Left colon (tissue), 2 donors: ENCODE data around the gene EPS8. TPM values are rescaled to one million over a fixed set of nuclear protein-coding genes. Genes with fewer than 3 reads are reported as not detected.
A peak's percentile ranks its signal among the peaks of the same experiment; 100 is the strongest.

Experiments
- ATAC-seq: fragments of 200-7000 bp; cut with Tn5 transposase; one replicate; pipeline ENCODE4 v1.9.1; 2020; ENCODE audit warnings: mild to moderate bottlenecking, moderate library complexity
- DNase-seq, 2 donors: peaks; one replicate each; pipeline ENCODE4 v3.0.0-alpha.2; 2020
- intact Hi-C, 2 donors: fragments of 100-400 bp; cut with DNase I in 1 of 2; cut with micrococcal nuclease in 1 of 2; formaldehyde crosslinking; loops; one replicate each; pipeline versions ENCODE4 v1.11.2 to v1.14.0; 2022; cut with DNase I, micrococcal nuclease
- total RNA-seq, 2 donors: library from RNA; stranded (reverse); fragmentation: NEBNext Ultra II Directional; extraction: Animal tissue kit (Norgen Biotek cat#: 25700); gene quantifications; one replicate each; pipeline ENCODE4 v1.2.1, GENCODE V29; 2021
- donor health status: DM: no; HTN: no; CAD: no.
- donor health status: DM: yes; HTN: yes; CAD: no.

The EPS8 gene
- total RNA-seq, 2 donors from 2014 or later, result 121 to 183 TPM

GRCh38 chr12:15677228-15677627 is 112.0 kb downstream of the EPS8 start:
- intact Hi-C loops, result no loop called here
- no peak for DNase-seq

GRCh38 chr12:15672671-15673270 is 116.4 kb downstream of the EPS8 start:
- DNase-seq (no peak), ATAC-seq (no peak)
- intact Hi-C loops, result no loop called here

More at GRCh38 chr12:15677228-15677627, 112.0 kb downstream of the EPS8 start:
- ATAC-seq, result no peak

GRCh38 chr12:15670756-15671155 is 118.4 kb downstream of the EPS8 start:
- intact Hi-C loops, result no loop called here
- no peak for ATAC-seq
- DNase-seq, result no peak

DNA sequence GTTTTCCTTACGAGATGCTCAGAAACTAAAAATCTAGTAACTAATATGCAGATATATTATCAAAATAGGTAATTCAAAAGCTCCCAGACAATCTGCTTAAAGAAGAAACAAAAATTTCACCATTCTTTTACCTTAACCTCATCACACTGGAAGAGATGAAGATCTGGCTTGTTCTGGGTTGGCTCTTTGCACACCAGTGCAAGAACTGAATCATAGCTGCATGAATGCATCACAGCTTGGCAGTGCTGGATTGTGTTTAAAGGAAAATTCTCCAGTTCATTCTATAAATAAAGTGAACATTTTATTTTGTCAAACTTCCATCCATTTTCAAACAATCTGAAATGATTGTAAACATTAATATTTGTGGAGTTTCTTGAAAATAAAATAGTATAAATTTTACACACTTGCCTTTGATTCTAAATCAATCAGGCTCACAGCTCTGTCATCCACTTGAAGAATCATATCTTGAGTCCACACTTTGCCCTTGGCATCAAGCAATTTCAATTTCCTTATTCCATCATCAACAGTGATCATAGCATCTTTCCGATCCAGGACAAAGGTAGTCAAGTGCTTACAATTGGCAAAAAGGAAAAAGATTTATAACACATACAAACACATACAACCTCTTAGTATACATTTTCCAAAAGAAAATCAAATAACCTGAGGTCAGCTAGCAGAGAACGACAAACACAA is 119.8 kb downstream of the EPS8 start:
- DNase-seq (no peak), ATAC-seq (peak; percentile 52)
- intact Hi-C loops, result no loop called here

GRCh38 chr12:15664491-15664890 is 124.7 kb downstream of the EPS8 start:
- ATAC-seq (no peak), DNase-seq (no peak)
- intact Hi-C loops, result no loop called here

DNA sequence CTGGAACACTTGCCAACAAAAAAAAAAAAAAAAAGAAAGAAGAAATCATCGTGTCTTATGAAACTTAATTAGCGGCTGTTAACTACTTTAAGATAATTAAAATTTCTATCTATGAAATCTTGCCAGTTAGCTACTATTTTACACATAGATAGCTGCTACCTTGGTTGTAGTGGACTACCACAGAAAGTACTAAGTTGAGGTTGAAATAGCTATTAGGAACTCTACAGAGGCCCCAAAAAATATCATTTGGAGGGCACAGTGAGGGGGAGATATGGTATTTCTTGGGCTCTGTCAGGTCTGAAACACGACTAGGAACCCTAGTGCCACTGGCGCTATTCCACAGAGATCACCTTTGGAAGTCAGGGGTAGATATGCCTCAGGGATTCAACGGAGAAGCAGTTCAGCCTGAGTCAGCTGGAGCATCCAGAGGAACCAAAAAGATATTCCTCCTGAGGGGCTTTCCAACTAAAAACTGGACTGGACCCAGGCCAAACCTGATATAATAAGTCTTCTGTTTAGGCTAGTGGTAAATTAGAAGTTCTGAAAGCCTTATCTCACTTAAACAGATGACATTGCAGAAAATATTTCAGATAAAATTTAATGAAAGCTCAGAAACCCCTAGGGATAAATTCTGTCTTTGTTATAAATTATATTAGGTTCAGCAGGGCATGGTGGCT is 126.1 kb downstream of the EPS8 start:
- intact Hi-C loops, result no loop called here
- no peak for ATAC-seq
- DNase-seq, result no peak

- intact Hi-C loops, result no loop called here
- ATAC-seq (peak; percentile 75), DNase-seq (no peak)
Measured at GRCh38 chr12:15662303-15662980, 126.7 kb downstream of the EPS8 start.

GRCh38 chr12:15651371-15651770 is 137.8 kb downstream of the EPS8 start:
- intact Hi-C loops, result no loop called here
- ATAC-seq (no peak), DNase-seq (no peak)

- intact Hi-C loops, result no loop called here
- ATAC-seq, result no peak
Measured at GRCh38 chr12:15650399-15651128, 138.6 kb downstream of the EPS8 start.

DNA sequence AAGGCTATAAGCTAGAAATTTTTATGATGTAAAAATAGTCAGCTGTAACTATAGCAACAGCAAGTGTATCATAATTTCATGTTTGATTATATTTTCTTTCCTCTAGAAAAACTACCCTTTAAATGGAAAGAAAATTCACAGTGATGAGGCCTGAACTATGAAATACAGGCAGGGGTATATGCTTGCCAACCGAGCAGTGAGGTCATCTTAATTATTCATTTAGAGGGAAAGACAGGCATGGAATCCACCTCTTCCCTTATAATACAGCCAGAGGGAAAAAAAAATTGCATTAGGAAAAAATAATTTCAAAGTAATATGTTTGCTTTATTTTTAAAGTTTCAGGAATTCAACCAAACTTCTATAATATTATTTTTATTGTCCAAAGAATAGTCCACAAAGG is 139.8 kb downstream of the EPS8 start:
- ATAC-seq (no peak), DNase-seq (no peak)
- intact Hi-C loops, result no loop called here

More at GRCh38 chr12:15650399-15651128, 138.6 kb downstream of the EPS8 start:
- DNase-seq, result no peak

- DNase-seq (no peak), ATAC-seq (no peak)
- intact Hi-C loops, result no loop called here
Measured at GRCh38 chr12:15648558-15648957, 140.6 kb downstream of the EPS8 start.

- intact Hi-C loops, result no loop called here
- no peak for DNase-seq
- ATAC-seq, result no peak
Measured at GRCh38 chr12:15646581-15646980, 142.6 kb downstream of the EPS8 start.

DNA sequence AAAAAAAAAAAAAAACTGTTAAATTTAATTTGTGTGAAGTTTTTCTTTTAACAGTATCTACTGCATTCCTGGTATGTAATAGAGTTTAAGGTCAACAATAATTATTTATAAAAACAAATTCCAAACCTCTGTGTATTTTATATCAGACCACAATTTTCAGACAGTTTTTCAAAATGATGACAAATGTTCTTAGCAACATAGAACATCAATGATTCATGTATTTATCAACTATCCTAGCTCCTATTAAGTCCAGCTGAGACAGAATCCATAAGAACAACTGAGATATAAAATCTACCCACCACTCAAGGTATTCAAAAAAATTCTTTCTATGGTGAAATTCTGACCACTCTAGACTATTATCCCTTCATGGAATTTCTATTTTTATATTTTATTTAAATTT is 144.5 kb downstream of the EPS8 start:
- DNase-seq (no peak), ATAC-seq (no peak)
- intact Hi-C loops, result no loop called here

- no peak for DNase-seq
- no peak for ATAC-seq
- intact Hi-C loops, result no loop called here
Measured at GRCh38 chr12:15638231-15638630, 151.0 kb downstream of the EPS8 start.

DNA sequence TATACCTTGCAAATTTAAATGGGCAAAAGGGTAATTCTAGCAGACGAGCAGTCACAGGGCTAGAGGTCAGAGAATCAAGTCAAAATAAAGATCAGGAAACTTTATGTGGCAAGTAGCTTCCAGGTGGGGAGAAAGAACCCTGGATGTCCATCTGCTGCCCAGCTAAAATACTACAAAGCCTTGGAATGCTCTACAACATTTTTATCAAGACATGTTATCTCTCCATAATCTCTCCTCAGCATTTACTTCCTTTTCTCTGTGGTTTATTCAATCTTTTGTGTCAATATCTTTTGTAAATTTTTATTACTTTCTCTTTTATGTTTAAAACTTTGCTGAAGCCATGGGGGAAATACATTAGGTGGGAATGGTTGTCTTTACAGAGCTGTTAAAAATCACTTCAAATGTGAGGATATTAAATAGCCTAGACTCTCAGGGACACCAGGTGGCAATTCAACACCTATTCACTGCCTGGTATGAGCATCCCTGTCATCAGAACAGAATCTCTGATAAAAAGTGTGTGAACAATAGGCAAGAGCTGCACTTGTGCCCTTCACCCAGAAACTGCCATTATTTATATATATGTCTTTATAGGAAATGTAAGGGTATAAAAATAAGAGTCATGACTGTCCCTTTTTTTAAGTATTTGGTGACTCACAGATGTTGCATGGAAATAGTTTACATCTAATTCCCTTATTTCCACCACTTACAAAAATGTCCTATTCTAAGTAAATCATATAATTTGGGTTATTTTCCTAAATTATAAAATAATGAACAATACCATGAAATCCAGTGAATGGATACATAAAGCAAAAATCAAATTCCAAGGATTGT is 152.9 kb downstream of the EPS8 start:
- ATAC-seq (peak; percentile 46), DNase-seq (no peak)
- intact Hi-C loops, result no loop called here

GRCh38 chr12:15634010-15634683 is 155.0 kb downstream of the EPS8 start:
- DNase-seq, result no peak
- ATAC-seq, result no peak
- intact Hi-C loops, result no loop called here

DNA sequence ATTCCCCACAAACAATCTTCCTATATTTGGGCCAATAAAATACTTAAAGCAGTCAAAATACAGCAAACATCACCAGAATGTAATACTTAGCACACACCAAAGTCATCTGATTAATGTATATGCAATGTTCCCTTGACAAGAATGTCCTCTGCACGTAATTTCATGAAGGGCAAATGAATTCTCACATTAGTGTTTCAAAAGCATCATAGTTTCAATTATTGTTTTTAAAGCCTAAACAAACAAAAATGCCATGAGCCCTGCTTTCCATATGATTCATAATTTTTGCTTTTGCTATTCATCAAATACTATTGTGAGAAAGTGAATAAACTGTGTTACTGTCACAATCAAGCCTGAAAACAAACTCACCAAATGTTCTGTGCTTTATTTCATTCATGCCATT is 156.0 kb downstream of the EPS8 start:
- DNase-seq, result no peak
- intact Hi-C loops, result no loop called here
- no peak for ATAC-seq

DNA sequence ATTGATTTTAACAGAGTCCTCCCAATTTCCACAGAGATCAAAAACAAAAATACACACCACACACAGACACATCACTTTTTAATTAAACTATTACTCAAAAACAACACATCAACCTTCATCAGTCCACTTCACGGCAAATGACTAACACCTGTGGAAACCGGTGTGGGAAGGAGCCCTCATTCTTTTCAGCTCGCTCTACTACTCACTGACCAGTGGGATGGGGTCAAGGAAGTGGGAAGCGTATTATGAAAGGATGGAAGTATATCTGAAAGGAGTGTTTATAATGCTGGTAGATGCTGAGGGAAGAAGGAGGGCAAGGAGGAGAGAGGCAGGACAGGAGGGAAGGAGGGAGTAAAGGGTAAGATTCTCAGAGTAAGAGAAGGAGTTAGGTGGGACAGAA is 156.5 kb downstream of the EPS8 start:
- intact Hi-C loops, result no loop called here
- ATAC-seq (no peak), DNase-seq (no peak)
